ENCODE data around the gene PLCB4.

Gene PLCB4

GRCh38 chr20:9134346-9134745 is 65.5 kb downstream of the PLCB4 start:
- H3K4me3 ChIP-seq (ENCODE audit: low read depth, low read length): no peak overlapping the region
- no peak for DNase-seq (ENCODE audit: low read depth)
- TF ChIP-seq, protein P1, sequence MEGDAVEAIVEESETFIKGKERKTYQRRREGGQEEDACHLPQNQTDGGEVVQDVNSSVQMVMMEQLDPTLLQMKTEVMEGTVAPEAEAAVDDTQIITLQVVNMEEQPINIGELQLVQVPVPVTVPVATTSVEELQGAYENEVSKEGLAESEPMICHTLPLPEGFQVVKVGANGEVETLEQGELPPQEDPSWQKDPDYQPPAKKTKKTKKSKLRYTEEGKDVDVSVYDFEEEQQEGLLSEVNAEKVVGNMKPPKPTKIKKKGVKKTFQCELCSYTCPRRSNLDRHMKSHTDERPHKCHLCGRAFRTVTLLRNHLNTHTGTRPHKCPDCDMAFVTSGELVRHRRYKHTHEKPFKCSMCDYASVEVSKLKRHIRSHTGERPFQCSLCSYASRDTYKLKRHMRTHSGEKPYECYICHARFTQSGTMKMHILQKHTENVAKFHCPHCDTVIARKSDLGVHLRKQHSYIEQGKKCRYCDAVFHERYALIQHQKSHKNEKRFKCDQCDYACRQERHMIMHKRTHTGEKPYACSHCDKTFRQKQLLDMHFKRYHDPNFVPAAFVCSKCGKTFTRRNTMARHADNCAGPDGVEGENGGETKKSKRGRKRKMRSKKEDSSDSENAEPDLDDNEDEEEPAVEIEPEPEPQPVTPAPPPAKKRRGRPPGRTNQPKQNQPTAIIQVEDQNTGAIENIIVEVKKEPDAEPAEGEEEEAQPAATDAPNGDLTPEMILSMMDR (IDR thresholded peaks at IDR 0.05; ENCODE audit: insufficient read depth, low read depth, low read length, missing control alignments): no peak

DNA sequence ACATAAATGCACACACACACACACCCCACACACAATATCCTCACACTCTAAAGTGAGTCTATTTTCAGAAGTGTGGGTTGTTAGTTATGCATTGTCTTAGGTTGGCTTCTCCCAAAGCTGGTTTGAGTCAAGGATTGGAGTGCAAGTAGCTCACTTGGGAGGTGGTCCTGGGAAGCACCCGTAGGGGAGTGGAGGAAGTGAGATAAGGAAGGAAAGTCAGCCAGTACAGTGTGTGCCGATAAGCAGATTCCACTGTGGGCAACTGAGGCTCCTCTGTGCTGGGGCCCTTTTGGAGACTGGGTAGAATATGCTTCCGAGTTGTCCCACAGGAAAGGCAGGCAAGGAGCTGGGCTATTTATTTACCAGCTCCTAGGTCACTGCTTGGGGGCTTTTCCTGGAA is 67.2 kb downstream of the PLCB4 start:
- DNase-seq (ENCODE audit: low read depth): no peak
- TF ChIP-seq, protein P1 (IDR thresholded peaks at IDR 0.05; ENCODE audit: insufficient read depth, low read depth, low read length, missing control alignments): no peak
- H3K4me3 ChIP-seq (ENCODE audit: low read depth, low read length): no peak overlapping the region

GRCh38 chr20:9137001-9137400 is 68.1 kb downstream of the PLCB4 start:
- H3K4me3 ChIP-seq (ENCODE audit: low read depth, low read length): no peak overlapping the region
- TF ChIP-seq, protein P1 (IDR thresholded peaks at IDR 0.05; ENCODE audit: insufficient read depth, low read depth, low read length, missing control alignments): no peak
- DNase-seq (ENCODE audit: low read depth): no peak

DNA sequence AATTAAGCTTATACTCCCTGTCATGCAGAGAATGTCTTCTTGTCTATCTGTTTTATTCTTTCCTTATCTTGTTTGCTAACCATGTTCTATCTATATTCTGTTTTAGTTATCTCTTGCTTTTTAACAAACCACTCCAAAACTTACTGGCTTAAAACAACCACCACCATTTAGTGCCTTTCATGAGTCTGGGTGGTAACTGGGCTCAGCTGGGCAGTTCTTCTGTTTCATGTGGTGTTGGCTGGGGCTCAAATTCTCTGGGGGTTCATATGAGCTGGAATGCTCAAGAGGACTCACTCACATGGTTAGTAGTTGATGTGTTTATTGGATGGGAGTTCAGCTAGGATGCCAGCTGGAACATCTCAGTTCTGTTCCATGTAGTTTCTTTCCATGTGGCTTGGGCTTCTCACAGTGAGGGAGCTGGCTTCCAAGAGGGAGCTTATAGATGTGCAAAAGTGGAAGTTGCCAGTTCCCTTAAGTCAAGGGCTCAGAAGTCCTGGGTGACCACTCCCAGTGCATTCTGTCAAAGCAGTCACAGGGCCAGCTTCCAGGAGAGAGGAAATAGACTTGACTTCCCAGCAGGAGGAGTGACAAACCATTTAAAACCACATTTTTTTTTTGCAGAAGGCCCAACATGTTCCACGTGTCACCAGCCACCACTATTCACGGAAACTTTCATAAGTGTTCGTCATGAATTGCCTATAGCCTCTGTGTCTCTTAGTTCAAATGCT is 70.4 kb downstream of the PLCB4 start:
- no peak for DNase-seq (ENCODE audit: low read depth)
- TF ChIP-seq, protein P1 (IDR thresholded peaks at IDR 0.05; ENCODE audit: insufficient read depth, low read depth, low read length, missing control alignments): no peak
- no peak overlapping the region for H3K4me3 ChIP-seq (ENCODE audit: low read depth, low read length)

- H3K4me3 ChIP-seq (ENCODE audit: low read depth, low read length): no peak overlapping the region
- DNase-seq (ENCODE audit: low read depth): no peak
- TF ChIP-seq, protein P1 (IDR thresholded peaks at IDR 0.05; ENCODE audit: insufficient read depth, low read depth, low read length, missing control alignments): no peak
These were observed 71.4 kb downstream of the PLCB4 start for GRCh38 chr20:9140162-9140760.

DNA sequence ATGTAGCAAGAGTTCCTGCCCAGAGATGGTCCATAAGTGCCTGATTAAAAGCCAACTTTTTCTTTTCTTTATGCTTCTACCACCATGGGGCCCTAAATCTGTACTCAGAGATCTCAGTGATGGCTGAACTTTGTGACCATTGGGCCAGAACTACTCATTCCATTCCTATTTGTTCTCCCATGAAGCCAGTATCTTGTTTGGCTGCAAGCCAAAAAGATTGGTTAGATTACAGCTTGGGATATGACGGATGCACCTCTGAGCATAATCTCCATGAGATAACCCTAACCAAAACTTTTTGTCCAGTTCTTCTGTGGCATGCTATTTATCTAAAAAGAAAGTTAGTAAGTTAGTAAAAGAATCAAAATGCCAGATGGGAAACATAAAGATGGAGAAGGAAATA is 72.2 kb downstream of the PLCB4 start:
- TF ChIP-seq, protein P1 (IDR thresholded peaks at IDR 0.05; ENCODE audit: insufficient read depth, low read depth, low read length, missing control alignments): no peak
- DNase-seq (ENCODE audit: low read depth): no peak

More for the DNA sequence above, 72.2 kb downstream of the PLCB4 start:
- no peak overlapping the region for H3K4me3 ChIP-seq (ENCODE audit: low read depth, low read length)

Measured in GM12865 (cell line).